Measurements from ENCODE around the gene FNDC1.

- TF ChIP-seq, protein P1, sequence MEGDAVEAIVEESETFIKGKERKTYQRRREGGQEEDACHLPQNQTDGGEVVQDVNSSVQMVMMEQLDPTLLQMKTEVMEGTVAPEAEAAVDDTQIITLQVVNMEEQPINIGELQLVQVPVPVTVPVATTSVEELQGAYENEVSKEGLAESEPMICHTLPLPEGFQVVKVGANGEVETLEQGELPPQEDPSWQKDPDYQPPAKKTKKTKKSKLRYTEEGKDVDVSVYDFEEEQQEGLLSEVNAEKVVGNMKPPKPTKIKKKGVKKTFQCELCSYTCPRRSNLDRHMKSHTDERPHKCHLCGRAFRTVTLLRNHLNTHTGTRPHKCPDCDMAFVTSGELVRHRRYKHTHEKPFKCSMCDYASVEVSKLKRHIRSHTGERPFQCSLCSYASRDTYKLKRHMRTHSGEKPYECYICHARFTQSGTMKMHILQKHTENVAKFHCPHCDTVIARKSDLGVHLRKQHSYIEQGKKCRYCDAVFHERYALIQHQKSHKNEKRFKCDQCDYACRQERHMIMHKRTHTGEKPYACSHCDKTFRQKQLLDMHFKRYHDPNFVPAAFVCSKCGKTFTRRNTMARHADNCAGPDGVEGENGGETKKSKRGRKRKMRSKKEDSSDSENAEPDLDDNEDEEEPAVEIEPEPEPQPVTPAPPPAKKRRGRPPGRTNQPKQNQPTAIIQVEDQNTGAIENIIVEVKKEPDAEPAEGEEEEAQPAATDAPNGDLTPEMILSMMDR (IDR thresholded peaks at IDR 0.05), result no peak
- no peak for TF ChIP-seq POLR2A (IDR thresholded peaks at IDR 0.05)
Observed at GRCh38 chr6:159170999-159171712, 2.0 kb downstream of the FNDC1 start.

Data from lower leg skin (tissue), 3 donors.